ENCODE data around the gene TBC1D8.

DNA sequence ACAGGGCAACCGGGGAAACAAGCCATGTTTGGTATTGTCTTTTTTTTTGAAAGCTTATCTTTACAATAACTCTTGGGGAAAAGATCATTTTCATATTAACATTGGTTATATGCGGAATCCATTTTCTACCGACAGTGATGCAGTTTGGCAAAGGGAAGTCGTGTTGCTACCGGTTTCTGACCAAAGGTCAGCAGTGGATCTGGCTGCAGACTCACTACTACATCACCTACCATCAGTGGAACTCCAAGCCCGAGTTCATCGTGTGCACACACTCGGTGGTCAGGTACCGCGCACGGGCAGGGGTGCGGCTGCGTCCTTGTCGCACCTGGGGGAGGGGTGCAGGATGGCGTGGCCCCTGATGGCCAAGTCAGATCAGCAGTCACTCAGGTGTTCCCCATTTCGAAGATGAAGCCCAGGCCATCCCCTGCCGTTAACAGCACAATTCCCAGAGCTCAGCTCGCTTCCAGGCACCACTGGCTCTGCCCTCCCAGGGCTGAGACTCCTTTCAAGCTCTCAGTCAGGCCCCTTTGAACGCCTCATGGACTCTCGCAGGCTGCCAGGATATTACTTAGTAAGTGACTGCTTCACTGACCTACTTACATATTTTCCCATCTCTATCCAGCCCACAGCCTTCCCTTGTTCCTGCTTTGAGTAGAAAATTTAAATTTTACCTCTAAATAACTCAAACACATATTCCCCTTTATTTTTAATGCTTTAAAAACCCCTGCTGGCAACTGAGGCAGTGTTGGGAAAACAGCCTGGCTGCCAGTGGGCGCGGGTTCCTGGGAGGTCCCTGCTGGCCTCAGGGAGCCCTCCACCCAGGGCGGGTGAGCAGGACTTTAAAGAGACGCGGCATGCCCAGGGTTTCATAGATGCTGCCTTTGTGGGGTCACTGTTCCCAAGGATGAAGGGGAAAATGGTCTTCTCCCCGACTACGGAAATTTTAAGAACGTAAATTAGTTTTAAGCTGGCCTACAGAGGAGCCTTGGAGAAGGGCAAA, 182.7 kb downstream of the TBC1D8 start:
- TF ChIP-seq, protein P1, sequence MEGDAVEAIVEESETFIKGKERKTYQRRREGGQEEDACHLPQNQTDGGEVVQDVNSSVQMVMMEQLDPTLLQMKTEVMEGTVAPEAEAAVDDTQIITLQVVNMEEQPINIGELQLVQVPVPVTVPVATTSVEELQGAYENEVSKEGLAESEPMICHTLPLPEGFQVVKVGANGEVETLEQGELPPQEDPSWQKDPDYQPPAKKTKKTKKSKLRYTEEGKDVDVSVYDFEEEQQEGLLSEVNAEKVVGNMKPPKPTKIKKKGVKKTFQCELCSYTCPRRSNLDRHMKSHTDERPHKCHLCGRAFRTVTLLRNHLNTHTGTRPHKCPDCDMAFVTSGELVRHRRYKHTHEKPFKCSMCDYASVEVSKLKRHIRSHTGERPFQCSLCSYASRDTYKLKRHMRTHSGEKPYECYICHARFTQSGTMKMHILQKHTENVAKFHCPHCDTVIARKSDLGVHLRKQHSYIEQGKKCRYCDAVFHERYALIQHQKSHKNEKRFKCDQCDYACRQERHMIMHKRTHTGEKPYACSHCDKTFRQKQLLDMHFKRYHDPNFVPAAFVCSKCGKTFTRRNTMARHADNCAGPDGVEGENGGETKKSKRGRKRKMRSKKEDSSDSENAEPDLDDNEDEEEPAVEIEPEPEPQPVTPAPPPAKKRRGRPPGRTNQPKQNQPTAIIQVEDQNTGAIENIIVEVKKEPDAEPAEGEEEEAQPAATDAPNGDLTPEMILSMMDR (IDR thresholded peaks at IDR 0.05): no peak
- TF ChIP-seq POLR2A (IDR thresholded peaks at IDR 0.05): no peak
